Fibroblast of lung (primary cell): ENCODE data around the gene MAP2K2. TPM values are rescaled to one million over a fixed set of nuclear protein-coding genes. Genes with fewer than 3 reads are reported as not detected.

Source experiments
- DNase-seq, 2 donors: peaks; one replicate each; pipeline versions ENCODE4 v3.0.0 to v3.0.0-alpha.2; 2010; ENCODE audit warnings: low read depth in 2 of 2
- H2AFZ ChIP-seq: 2 replicates; pipeline ENCODE4 v1.5.1; 2012; ENCODE audit warnings: low read length, control low read depth, inconsistent platforms
- H3K27ac ChIP-seq: 2 replicates; pipeline ENCODE4 v1.5.1; 2011; ENCODE audit warnings: low read length, control low read depth; ENCODE audit not compliant: insufficient read depth
- H3K27me3 ChIP-seq: 2 replicates; pipeline ENCODE4 v1.5.1; 2011; ENCODE audit warnings: mild to moderate bottlenecking, low read length; ENCODE audit not compliant: control insufficient read depth, insufficient read depth
- H3K36me3 ChIP-seq: 2 replicates; pipeline ENCODE4 v1.5.1; 2011; ENCODE audit warnings: low read length; ENCODE audit not compliant: control insufficient read depth, insufficient read depth
- H3K4me1 ChIP-seq: 2 replicates; pipeline ENCODE4 v1.5.1; 2011; ENCODE audit warnings: low read length; ENCODE audit not compliant: control insufficient read depth, insufficient read depth; ENCODE audit errors: extremely low read depth
- H3K4me2 ChIP-seq: 2 replicates; pipeline ENCODE4 v1.5.1; 2011; ENCODE audit warnings: low read length, control low read depth; ENCODE audit not compliant: insufficient read depth; ENCODE audit errors: extremely low read depth
- H3K4me3 ChIP-seq, 4 experiments: fragments of 200-600 bp in 1 of 4; sonication (generic) in 1 of 4; replicated peaks in 1 of 4; 2 replicates each; pipeline ENCODE4 v1.5.1; 2011 to 2016; ENCODE audit warnings: low read length in 4 of 4, low read depth in 3 of 4, mild to moderate bottlenecking in 3 of 4, control low read depth in 2 of 4, inconsistent platforms in 1 of 4, mixed read lengths in 1 of 4; ENCODE audit not compliant: insufficient read depth in 1 of 4; ENCODE audit errors: control extremely low read depth in 1 of 4
- H3K79me2 ChIP-seq: 2 replicates; pipeline ENCODE4 v1.5.1; 2012; ENCODE audit warnings: mild to moderate bottlenecking, low read length, inconsistent platforms; ENCODE audit not compliant: control insufficient read depth, insufficient read depth
- H3K9ac ChIP-seq: 2 replicates; pipeline ENCODE4 v1.5.1; 2011; ENCODE audit warnings: mild to moderate bottlenecking, low read length, control low read depth; ENCODE audit not compliant: insufficient read depth
- H3K9me3 ChIP-seq: 2 replicates; pipeline ENCODE4 v1.5.1; 2012; ENCODE audit warnings: low read depth, low read length; ENCODE audit not compliant: control insufficient read depth, insufficient read depth
- H4K20me1 ChIP-seq: 2 replicates; pipeline ENCODE4 v1.5.1; 2011; ENCODE audit warnings: low read length; ENCODE audit not compliant: control insufficient read depth, insufficient read depth; ENCODE audit errors: extremely low read depth
- CTCF ChIP-seq, 2 donors: IDR thresholded peaks in 1 of 2; conservative IDR thresholded peaks in 1 of 2; 1 replicate in 1 of 2; 2 replicates in 1 of 2; pipeline ENCODE4 v1.5.1; 2011 to 2012; ENCODE audit warnings: low read length in 2 of 2, control low read depth in 1 of 2, inconsistent platforms in 1 of 2, low read depth in 1 of 2, mild to moderate bottlenecking in 1 of 2
- EZH2 ChIP-seq: IDR thresholded peaks from 2 replicates; pipeline ENCODE4 v1.5.1; 2012; ENCODE audit warnings: low read length, control low read depth, mild to moderate bottlenecking; ENCODE audit errors: missing control alignments
- polyA plus RNA-seq, 2 donors: library from polyadenylated mRNA; depleted of rRNA in 1 of 2; stranded (reverse) in 1 of 2; unstranded in 1 of 2; fragments of >200 nt; gene quantifications; 2 replicates each; pipeline ENCODE4 v1.2.1, GENCODE V29; 2011 to 2012; ENCODE audit warnings: missing spikeins in 1 of 2
- total RNA-seq: library from RNA; depleted of rRNA; stranded (reverse); fragments of >200 nt; gene quantifications from 2 replicates; pipeline ENCODE4 v1.2.1, GENCODE V29; 2014

Gene MAP2K2
- total and polyA plus RNA-seq, 2 donors (not counting 1 experiment from before 2014, with no cell fraction given) = 61.6 to 159 TPM

GRCh38 chr19:4062419-4063368, 61.2 kb downstream of the MAP2K2 start:
- no peaks in the 10 kb centered on the region for H3K9me3 ChIP-seq
- H2AFZ ChIP-seq = no peak overlapping the region
- no peak for DNase-seq
- peaks cover 7% of the 10 kb centered on the region for H3K36me3 ChIP-seq
- H3K4me2 ChIP-seq = peak overlapping the region; percentile 99
- no peak for TF ChIP-seq CTCF (conservative IDR thresholded peaks at IDR 0.05 in 1 of 2, IDR thresholded peaks at IDR 0.05 in 1 of 2; ENCODE audit: low read depth in 1 of 2, low read length in 2 of 2)
- TF ChIP-seq EZH2 = no peak
- no peaks in the 10 kb centered on the region for H3K27me3 ChIP-seq
- peak overlapping the region; percentile 60 to 90 (median 73) for H3K4me3 ChIP-seq
- H3K4me1 ChIP-seq = peaks cover 52% of the 10 kb centered on the region
- H3K79me2 ChIP-seq = peaks cover 73% of the 10 kb centered on the region
- no peak overlapping the region for H3K27ac ChIP-seq
- peak overlapping the region; percentile 42 for H3K9ac ChIP-seq
- H4K20me1 ChIP-seq = no peaks in the 10 kb centered on the region

DNA sequence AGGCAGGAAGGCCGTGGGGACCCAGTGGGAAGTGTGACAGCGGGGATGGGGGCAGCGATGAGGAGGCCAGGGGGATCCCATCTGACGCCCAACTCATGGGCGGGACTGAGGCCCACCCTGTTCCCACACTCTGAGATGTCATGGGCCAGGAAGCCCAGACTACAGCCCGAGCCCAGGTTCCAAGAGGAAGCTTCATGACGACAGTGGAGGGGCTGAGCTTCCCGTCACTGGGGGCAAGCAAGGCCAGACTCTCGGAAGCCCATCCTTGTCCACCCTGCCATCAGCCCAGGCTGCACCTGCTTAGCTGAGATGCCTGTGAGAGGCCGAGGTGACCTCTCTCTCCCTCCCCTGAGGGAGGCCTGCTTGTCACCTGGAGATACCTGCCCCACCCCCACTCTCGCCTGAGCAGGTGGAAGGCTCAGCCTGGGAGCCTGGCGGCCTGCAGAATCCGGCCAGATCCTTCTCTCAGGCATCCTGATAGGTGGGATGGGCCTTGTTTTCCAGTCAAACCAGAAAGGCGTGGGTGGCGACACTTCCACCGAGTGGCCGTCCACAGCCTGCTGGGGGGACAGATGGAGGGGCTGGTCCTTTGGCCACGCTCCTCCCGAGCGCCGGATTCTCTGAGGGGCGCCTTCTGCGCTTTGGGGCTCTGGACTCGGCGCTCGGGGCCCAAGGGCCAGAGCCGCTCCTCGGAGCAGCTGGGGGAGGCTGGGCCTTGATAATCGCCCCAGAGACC, 62.1 kb downstream of the MAP2K2 start:
- peak overlapping the region; percentile 54 for H3K4me2 ChIP-seq
- peak overlapping the region; percentile 42 for H3K9ac ChIP-seq
- DNase-seq = no peak
- H3K9me3 ChIP-seq = no peaks in the 10 kb centered on the region
- peaks cover 7% of the 10 kb centered on the region for H3K36me3 ChIP-seq
- no peaks in the 10 kb centered on the region for H4K20me1 ChIP-seq
- peak overlapping the region in 2 of 4 experiments; percentile 22 to 74 for H3K4me3 ChIP-seq
- H3K79me2 ChIP-seq = peaks cover 81% of the 10 kb centered on the region
- H3K4me1 ChIP-seq = peaks cover 52% of the 10 kb centered on the region
- no peak overlapping the region for H2AFZ ChIP-seq
- H3K27me3 ChIP-seq = no peaks in the 10 kb centered on the region
- TF ChIP-seq CTCF (conservative IDR thresholded peaks at IDR 0.05 in 1 of 2, IDR thresholded peaks at IDR 0.05 in 1 of 2; ENCODE audit: low read depth in 1 of 2, low read length in 2 of 2) (no peak), EZH2 (no peak)
- peak overlapping the region; percentile 93 for H3K27ac ChIP-seq

- peaks cover 87% of the 10 kb centered on the region for H3K79me2 ChIP-seq
- H2AFZ ChIP-seq = no peak overlapping the region
- H3K36me3 ChIP-seq = peaks cover 7% of the 10 kb centered on the region
- no peaks in the 10 kb centered on the region for H4K20me1 ChIP-seq
- TF ChIP-seq CTCF (conservative IDR thresholded peaks at IDR 0.05 in 1 of 2, IDR thresholded peaks at IDR 0.05 in 1 of 2; ENCODE audit: low read depth in 1 of 2, low read length in 2 of 2) (no peak), EZH2 (no peak)
- DNase-seq = no peak
- H3K27me3 ChIP-seq = no peaks in the 10 kb centered on the region
- peak overlapping the region in 2 of 4 experiments; percentile 22 to 46 for H3K4me3 ChIP-seq
- H3K4me1 ChIP-seq = peaks cover 52% of the 10 kb centered on the region
- no peaks in the 10 kb centered on the region for H3K9me3 ChIP-seq
- peak overlapping the region; percentile 93 for H3K27ac ChIP-seq
- peak overlapping the region; percentile 42 for H3K9ac ChIP-seq
- H3K4me2 ChIP-seq = peak overlapping the region; percentile 59
Measured at GRCh38 chr19:4061178-4061682, 62.7 kb downstream of the MAP2K2 start.
